ENCODE data around the gene AFDN.

Gene AFDN

GRCh38 chr6:168015482-168016175 is 188.9 kb downstream of the AFDN start:
- Histone ChIP-seq H3K9ac (ENCODE audit: low read length) (no peak overlapping the region), H3K4me3 (ENCODE audit: low read depth in 1 of 2, low read length in 2 of 2) (no peak overlapping the region), H3K9me3 (ENCODE audit: low read length) (no peaks in the 10 kb centered on the region), H3K36me3 (ENCODE audit: insufficient read depth, low read length) (no peaks in the 10 kb centered on the region), H3K27ac (ENCODE audit: low read depth, low read length) (no peak overlapping the region), H3K4me1 (ENCODE audit: insufficient read depth, low read length) (no peaks in the 10 kb centered on the region), H3K27me3 (ENCODE audit: control insufficient read depth in 1 of 2, insufficient read depth in 2 of 2, low read length in 2 of 2) (peaks cover 0 to 4% of the 10 kb centered on the region in 2 donors)

- Histone ChIP-seq H3K4me1 (ENCODE audit: insufficient read depth, low read length) (no peaks in the 10 kb centered on the region), H3K4me3 (ENCODE audit: low read depth in 1 of 2, low read length in 2 of 2) (no peak overlapping the region), H3K27ac (ENCODE audit: low read depth, low read length) (no peak overlapping the region), H3K36me3 (ENCODE audit: insufficient read depth, low read length) (no peaks in the 10 kb centered on the region), H3K27me3 (ENCODE audit: control insufficient read depth in 1 of 2, insufficient read depth in 2 of 2, low read length in 2 of 2) (peaks cover 0 to 4% of the 10 kb centered on the region in 2 donors), H3K9ac (ENCODE audit: low read length) (no peak overlapping the region), H3K9me3 (ENCODE audit: low read length) (no peaks in the 10 kb centered on the region)
Measured at GRCh38 chr6:168016176-168016620, 189.5 kb downstream of the AFDN start.

GRCh38 chr6:168016721-168017525 is 190.2 kb downstream of the AFDN start:
- Histone ChIP-seq H3K27ac (ENCODE audit: low read depth, low read length) (no peak overlapping the region), H3K4me3 (ENCODE audit: low read depth in 1 of 2, low read length in 2 of 2) (no peak overlapping the region), H3K9ac (ENCODE audit: low read length) (no peak overlapping the region), H3K4me1 (ENCODE audit: insufficient read depth, low read length) (no peaks in the 10 kb centered on the region), H3K27me3 (ENCODE audit: control insufficient read depth in 1 of 2, insufficient read depth in 2 of 2, low read length in 2 of 2) (peaks cover 0 to 4% of the 10 kb centered on the region in 2 donors), H3K36me3 (ENCODE audit: insufficient read depth, low read length) (no peaks in the 10 kb centered on the region), H3K9me3 (ENCODE audit: low read length) (no peaks in the 10 kb centered on the region)

- Histone ChIP-seq H3K27ac (ENCODE audit: low read depth, low read length) (no peak overlapping the region), H3K9me3 (ENCODE audit: low read length) (no peaks in the 10 kb centered on the region), H3K4me1 (ENCODE audit: insufficient read depth, low read length) (no peaks in the 10 kb centered on the region), H3K36me3 (ENCODE audit: insufficient read depth, low read length) (no peaks in the 10 kb centered on the region), H3K9ac (ENCODE audit: low read length) (no peak overlapping the region), H3K4me3 (ENCODE audit: low read depth in 1 of 2, low read length in 2 of 2) (no peak overlapping the region), H3K27me3 (ENCODE audit: control insufficient read depth in 1 of 2, insufficient read depth in 2 of 2, low read length in 2 of 2) (peaks cover 0 to 4% of the 10 kb centered on the region in 2 donors)
Measured at GRCh38 chr6:168017629-168018028, 190.9 kb downstream of the AFDN start.

GRCh38 chr6:168018664-168019063 is 192.0 kb downstream of the AFDN start:
- no peak overlapping the region for H3K27ac ChIP-seq (ENCODE audit: low read depth, low read length)
- H3K4me3 ChIP-seq (ENCODE audit: low read depth in 1 of 2, low read length in 2 of 2): no peak overlapping the region
- H3K27me3 ChIP-seq (ENCODE audit: control insufficient read depth in 1 of 2, insufficient read depth in 2 of 2, low read length in 2 of 2): peaks cover 0 to 4% of the 10 kb centered on the region in 2 donors
- no peaks in the 10 kb centered on the region for H3K9me3 ChIP-seq (ENCODE audit: low read length)
- H3K9ac ChIP-seq (ENCODE audit: low read length): no peak overlapping the region
- no peaks in the 10 kb centered on the region for H3K36me3 ChIP-seq (ENCODE audit: insufficient read depth, low read length)
- no peaks in the 10 kb centered on the region for H3K4me1 ChIP-seq (ENCODE audit: insufficient read depth, low read length)

GRCh38 chr6:168020242-168020641 is 193.5 kb downstream of the AFDN start:
- H3K4me3 ChIP-seq (ENCODE audit: low read depth in 1 of 2, low read length in 2 of 2): no peak overlapping the region
- no peaks in the 10 kb centered on the region for H3K4me1 ChIP-seq (ENCODE audit: insufficient read depth, low read length)

GRCh38 chr6:168021581-168021980 is 194.9 kb downstream of the AFDN start:
- no peaks in the 10 kb centered on the region for H3K9me3 ChIP-seq (ENCODE audit: low read length)
- no peaks in the 10 kb centered on the region for H3K4me1 ChIP-seq (ENCODE audit: insufficient read depth, low read length)
- H3K36me3 ChIP-seq (ENCODE audit: insufficient read depth, low read length): no peaks in the 10 kb centered on the region
- H3K9ac ChIP-seq (ENCODE audit: low read length): no peak overlapping the region
- H3K27me3 ChIP-seq (ENCODE audit: control insufficient read depth in 1 of 2, insufficient read depth in 2 of 2, low read length in 2 of 2): peaks cover 0 to 2% of the 10 kb centered on the region in 2 donors
- H3K4me3 ChIP-seq (ENCODE audit: low read depth in 1 of 2, low read length in 2 of 2): no peak overlapping the region
- H3K27ac ChIP-seq (ENCODE audit: low read depth, low read length): no peak overlapping the region

More at GRCh38 chr6:168020242-168020641, 193.5 kb downstream of the AFDN start:
- Histone ChIP-seq H3K36me3 (ENCODE audit: insufficient read depth, low read length) (no peaks in the 10 kb centered on the region), H3K9ac (ENCODE audit: low read length) (no peak overlapping the region), H3K27me3 (ENCODE audit: control insufficient read depth in 1 of 2, insufficient read depth in 2 of 2, low read length in 2 of 2) (peaks cover 0 to 4% of the 10 kb centered on the region in 2 donors), H3K27ac (ENCODE audit: low read depth, low read length) (no peak overlapping the region), H3K9me3 (ENCODE audit: low read length) (no peaks in the 10 kb centered on the region)

Data from muscle layer of colon (tissue), 2 donors.